Measurements from ENCODE around the gene ECE1.

The ECE1 gene

DNA sequence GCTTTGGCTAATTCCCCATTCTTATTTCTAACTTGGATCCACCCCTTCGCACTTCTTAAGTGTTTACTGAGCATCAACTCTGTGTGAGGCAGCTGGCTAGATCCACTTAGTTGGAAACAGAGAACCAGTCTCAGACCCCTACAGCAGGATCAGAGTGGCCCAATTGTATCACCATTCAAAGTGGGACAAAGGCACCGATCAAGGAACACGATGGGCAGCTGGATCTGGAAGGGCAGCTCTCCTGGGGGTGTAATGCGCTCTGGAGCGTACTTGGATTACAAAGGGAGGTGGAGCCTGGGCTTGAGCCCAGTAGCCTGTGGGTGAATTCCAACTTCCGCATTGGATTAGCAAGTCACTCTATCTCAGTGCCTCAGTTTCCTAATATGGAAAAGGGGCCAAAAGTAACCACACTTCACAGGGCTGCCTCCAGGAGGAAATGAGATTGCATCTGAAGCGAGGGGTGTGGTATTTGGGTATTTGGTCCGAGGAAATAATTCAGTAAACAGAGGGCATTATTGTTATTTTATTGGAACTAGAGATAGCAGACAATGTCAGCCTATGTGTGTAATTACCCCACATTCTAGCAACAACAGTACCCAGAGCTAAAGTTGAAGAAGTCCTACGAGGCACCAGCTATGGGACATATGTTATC, 11.9 kb downstream of the ECE1 start:
- no peak overlapping the region for H3K9ac ChIP-seq (ENCODE audit: low read length)
- H3K27ac ChIP-seq (ENCODE audit: low read depth, low read length): no peak overlapping the region
- no peaks in the 10 kb centered on the region for H3K36me3 ChIP-seq (ENCODE audit: control insufficient read depth, insufficient read depth, low read length)
- H3K4me1 ChIP-seq (ENCODE audit: control insufficient read depth, insufficient read depth, low read length): peaks cover 33% of the 10 kb centered on the region
- no peaks in the 10 kb centered on the region for H3K27me3 ChIP-seq (ENCODE audit: control insufficient read depth, insufficient read depth, low read length)
- no peaks in the 10 kb centered on the region for H3K9me3 ChIP-seq (ENCODE audit: control insufficient read depth, insufficient read depth, low read depth, low read length)
- H3K4me3 ChIP-seq (ENCODE audit: low read depth, low read length): no peak overlapping the region

DNA sequence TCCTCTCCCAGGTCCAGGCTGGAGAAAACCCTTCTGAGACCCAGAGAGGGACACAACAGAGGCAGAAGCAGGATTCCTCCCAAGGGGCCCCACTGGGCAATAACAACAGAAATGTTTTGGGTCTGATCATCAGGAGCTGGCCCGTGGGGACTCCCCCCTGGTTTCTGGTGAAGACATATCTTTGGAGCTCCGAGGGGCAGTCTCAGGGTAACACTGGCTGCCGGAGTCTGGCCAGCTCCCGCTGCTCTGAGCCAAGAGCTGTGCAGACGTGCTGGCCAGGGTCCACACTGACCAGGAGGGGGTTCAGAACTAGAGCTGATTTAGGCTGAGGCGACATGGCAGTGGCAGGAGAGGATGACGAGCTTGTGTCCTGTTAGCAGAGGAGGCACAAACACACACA, 13.1 kb downstream of the ECE1 start:
- Histone ChIP-seq H3K27ac (ENCODE audit: low read depth, low read length) (no peak overlapping the region), H3K9me3 (ENCODE audit: control insufficient read depth, insufficient read depth, low read depth, low read length) (no peaks in the 10 kb centered on the region), H3K4me1 (ENCODE audit: control insufficient read depth, insufficient read depth, low read length) (peaks cover 33% of the 10 kb centered on the region), H3K4me3 (ENCODE audit: low read depth, low read length) (no peak overlapping the region), H3K36me3 (ENCODE audit: control insufficient read depth, insufficient read depth, low read length) (peaks cover 3% of the 10 kb centered on the region; the same call in 1 of the 2 replicates), H3K9ac (ENCODE audit: low read length) (no peak overlapping the region), H3K27me3 (ENCODE audit: control insufficient read depth, insufficient read depth, low read length) (no peaks in the 10 kb centered on the region)

DNA sequence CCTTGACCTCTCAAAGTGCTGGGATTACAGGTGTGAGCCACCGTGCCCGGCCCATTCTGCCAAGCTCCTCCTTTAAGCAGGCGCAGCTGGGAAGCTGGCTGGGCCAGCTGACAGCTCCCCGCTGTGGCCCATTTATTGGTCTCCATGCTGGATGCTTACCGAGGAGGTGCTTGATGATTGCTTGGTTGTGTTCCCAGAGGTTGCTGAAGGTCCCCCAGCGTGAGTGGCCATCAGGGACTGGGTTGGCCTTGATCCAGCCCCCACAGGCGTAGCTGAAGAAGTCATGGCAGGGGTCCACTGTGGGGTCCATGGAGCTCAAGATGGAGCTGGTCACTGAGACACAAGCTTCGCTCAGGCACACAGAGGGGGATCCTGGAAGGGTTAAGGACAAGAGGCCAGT, 17.7 kb downstream of the ECE1 start:
- peaks cover 3% of the 10 kb centered on the region for H3K4me1 ChIP-seq (ENCODE audit: control insufficient read depth, insufficient read depth, low read length)

DNA sequence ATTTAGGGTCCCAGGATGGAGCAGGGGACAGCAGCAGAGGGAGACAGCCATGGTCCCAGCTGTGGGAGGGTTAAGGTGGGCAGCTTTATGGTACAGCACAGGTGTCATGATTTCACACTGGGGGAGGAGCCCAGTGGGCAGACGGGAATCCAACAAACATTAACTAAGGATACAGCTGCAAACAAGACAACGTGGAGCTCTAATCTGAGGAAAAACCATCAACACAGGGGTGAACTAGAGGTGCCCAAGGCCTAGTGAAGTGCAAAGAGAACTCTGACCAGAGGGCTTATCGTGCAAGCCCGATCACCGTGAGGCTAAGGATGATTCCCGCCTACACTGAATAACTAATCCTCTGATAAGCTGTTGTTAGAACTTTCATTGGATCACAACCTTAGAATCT, 18.7 kb downstream of the ECE1 start:
- H3K9ac ChIP-seq (ENCODE audit: low read length): no peak overlapping the region
- no peak overlapping the region for H3K4me3 ChIP-seq (ENCODE audit: low read depth, low read length)
- no peaks in the 10 kb centered on the region for H3K27me3 ChIP-seq (ENCODE audit: control insufficient read depth, insufficient read depth, low read length)
- H3K27ac ChIP-seq (ENCODE audit: low read depth, low read length): no peak overlapping the region
- no peaks in the 10 kb centered on the region for H3K4me1 ChIP-seq (ENCODE audit: control insufficient read depth, insufficient read depth, low read length)
- peaks cover 30% of the 10 kb centered on the region for H3K36me3 ChIP-seq (ENCODE audit: control insufficient read depth, insufficient read depth, low read length)
- H3K9me3 ChIP-seq (ENCODE audit: control insufficient read depth, insufficient read depth, low read depth, low read length): no peaks in the 10 kb centered on the region

More for the DNA sequence above, 17.7 kb downstream of the ECE1 start:
- no peaks in the 10 kb centered on the region for H3K27me3 ChIP-seq (ENCODE audit: control insufficient read depth, insufficient read depth, low read length)
- H3K36me3 ChIP-seq (ENCODE audit: control insufficient read depth, insufficient read depth, low read length): peaks cover 24% of the 10 kb centered on the region
- H3K9ac ChIP-seq (ENCODE audit: low read length): no peak overlapping the region
- no peak overlapping the region for H3K4me3 ChIP-seq (ENCODE audit: low read depth, low read length)
- no peaks in the 10 kb centered on the region for H3K9me3 ChIP-seq (ENCODE audit: control insufficient read depth, insufficient read depth, low read depth, low read length)
- H3K27ac ChIP-seq (ENCODE audit: low read depth, low read length): no peak overlapping the region

DNA sequence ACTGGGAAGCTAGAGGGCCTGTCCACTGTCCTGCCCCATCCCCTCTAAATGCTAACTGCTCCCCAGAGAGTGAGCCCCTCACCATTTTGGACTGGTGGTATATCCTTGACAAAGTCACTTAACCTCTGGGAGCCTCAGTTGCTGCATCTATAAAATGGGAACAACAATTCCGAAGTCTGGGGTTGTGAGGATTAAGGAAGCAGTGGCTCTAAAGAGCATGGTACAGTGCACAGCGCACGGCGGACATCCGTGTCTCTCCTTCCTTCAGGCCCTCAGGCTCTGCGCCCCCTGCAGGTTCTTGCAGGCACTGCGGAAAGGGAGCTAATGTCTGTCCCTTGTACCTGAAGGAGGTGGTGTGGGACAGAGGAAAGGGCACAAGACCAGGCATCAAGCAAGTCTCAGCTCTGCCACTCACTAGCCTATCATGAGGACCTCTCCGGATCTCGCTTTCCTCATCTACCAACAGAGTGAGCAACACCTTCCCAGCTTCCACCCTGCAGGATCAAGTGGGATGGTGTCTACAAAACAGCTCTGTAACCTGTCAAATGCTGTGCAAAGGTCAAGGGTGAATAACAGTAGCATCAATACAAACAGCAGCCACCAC, 20.1 kb downstream of the ECE1 start:
- H3K27ac ChIP-seq (ENCODE audit: low read depth, low read length): no peak overlapping the region
- H3K27me3 ChIP-seq (ENCODE audit: control insufficient read depth, insufficient read depth, low read length): no peaks in the 10 kb centered on the region
- H3K4me3 ChIP-seq (ENCODE audit: low read depth, low read length): no peak overlapping the region
- H3K9ac ChIP-seq (ENCODE audit: low read length): no peak overlapping the region
- peaks cover 30% of the 10 kb centered on the region for H3K36me3 ChIP-seq (ENCODE audit: control insufficient read depth, insufficient read depth, low read length)
- H3K9me3 ChIP-seq (ENCODE audit: control insufficient read depth, insufficient read depth, low read depth, low read length): no peaks in the 10 kb centered on the region
- no peaks in the 10 kb centered on the region for H3K4me1 ChIP-seq (ENCODE audit: control insufficient read depth, insufficient read depth, low read length)

DNA sequence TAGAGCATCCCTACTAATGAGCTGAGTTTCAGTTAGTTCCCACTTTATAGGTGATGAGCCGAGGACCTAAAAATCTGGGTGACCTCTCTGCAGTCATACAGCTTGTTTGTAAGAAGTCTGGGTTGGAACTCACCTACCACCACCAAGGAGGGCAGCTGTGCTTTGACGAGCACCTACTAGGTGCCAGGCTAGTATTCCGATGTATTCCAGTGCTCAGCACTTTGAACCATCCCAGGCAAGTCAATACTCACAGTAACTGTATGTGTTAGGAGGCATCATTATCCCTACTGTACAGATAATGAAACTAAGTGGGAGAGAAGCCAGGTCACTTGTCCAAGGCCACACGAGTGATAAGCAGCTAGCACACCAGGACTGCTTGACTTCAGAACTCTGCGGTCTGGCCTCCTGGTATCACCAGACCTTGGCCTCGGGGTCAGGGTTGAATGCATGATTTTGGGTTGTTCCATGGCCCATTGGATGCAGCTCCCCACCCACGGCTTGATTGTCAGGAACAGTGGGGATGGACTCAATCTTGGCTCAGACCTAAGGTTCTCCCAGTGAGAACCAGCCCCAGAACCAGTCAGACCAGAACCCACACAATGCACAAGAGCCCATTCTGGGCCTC, 20.7 kb downstream of the ECE1 start:
- Histone ChIP-seq H3K9ac (ENCODE audit: low read length) (no peak overlapping the region), H3K27ac (ENCODE audit: low read depth, low read length) (no peak overlapping the region), H3K4me1 (ENCODE audit: control insufficient read depth, insufficient read depth, low read length) (peaks cover 6% of the 10 kb centered on the region; the same call in 1 of the 2 replicates), H3K27me3 (ENCODE audit: control insufficient read depth, insufficient read depth, low read length) (no peaks in the 10 kb centered on the region), H3K9me3 (ENCODE audit: control insufficient read depth, insufficient read depth, low read depth, low read length) (no peaks in the 10 kb centered on the region), H3K4me3 (ENCODE audit: low read depth, low read length) (no peak overlapping the region), H3K36me3 (ENCODE audit: control insufficient read depth, insufficient read depth, low read length) (peaks cover 30% of the 10 kb centered on the region)

DNA sequence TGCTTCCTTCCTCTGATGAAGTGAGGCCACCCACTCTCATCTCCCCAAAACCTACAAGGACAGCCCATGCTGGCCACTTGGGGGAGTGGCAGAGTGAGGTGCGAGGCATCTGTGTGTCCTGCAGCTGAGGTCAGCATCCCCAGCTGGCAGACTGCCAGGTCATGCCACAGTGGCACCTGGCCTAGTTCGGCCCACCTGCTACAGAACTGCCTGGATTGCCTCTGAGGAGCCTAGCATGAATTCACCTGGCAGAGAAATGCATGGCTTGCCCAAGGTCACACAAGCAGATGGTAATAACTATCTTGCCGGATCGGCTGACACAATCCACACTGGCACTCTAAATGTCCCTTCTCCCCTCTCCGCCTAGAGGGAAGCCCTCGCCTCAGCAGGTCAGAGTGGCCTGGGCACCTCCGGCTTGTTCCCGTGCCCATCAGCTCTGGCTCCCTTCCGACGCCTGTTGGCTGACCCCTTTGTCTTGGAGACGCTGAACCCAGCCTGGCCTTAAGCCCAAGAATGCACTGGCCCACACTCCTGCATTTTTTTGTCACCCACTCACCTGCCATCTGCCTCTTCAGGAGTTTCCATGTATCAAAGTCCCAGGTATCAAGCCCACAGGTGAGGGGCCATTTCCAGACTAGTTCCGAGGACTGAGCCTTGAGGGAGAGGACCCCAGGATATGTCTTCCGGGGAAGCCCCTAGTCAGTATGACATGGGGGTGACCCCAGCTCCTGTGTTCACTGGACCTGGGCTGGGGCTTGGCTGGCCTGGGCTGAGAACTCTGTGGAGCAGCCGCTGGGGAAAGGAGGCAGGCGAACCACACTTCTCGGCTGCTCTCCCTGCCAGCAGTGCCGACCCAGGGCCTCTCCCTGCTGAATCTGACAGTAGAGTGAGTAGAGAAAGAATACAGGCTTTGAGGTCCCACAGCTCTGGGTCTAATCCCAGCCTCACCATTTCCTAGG, 21.7 kb downstream of the ECE1 start:
- H3K36me3 ChIP-seq (ENCODE audit: control insufficient read depth, insufficient read depth, low read length): peaks cover 30% of the 10 kb centered on the region
- no peak overlapping the region for H3K27ac ChIP-seq (ENCODE audit: low read depth, low read length)
- no peaks in the 10 kb centered on the region for H3K27me3 ChIP-seq (ENCODE audit: control insufficient read depth, insufficient read depth, low read length)
- no peaks in the 10 kb centered on the region for H3K9me3 ChIP-seq (ENCODE audit: control insufficient read depth, insufficient read depth, low read depth, low read length)
- H3K4me1 ChIP-seq (ENCODE audit: control insufficient read depth, insufficient read depth, low read length): peaks cover 6% of the 10 kb centered on the region; the same call in 1 of the 2 replicates
- no peak overlapping the region for H3K9ac ChIP-seq (ENCODE audit: low read length)
- H3K4me3 ChIP-seq (ENCODE audit: low read depth, low read length): no peak overlapping the region

DNA sequence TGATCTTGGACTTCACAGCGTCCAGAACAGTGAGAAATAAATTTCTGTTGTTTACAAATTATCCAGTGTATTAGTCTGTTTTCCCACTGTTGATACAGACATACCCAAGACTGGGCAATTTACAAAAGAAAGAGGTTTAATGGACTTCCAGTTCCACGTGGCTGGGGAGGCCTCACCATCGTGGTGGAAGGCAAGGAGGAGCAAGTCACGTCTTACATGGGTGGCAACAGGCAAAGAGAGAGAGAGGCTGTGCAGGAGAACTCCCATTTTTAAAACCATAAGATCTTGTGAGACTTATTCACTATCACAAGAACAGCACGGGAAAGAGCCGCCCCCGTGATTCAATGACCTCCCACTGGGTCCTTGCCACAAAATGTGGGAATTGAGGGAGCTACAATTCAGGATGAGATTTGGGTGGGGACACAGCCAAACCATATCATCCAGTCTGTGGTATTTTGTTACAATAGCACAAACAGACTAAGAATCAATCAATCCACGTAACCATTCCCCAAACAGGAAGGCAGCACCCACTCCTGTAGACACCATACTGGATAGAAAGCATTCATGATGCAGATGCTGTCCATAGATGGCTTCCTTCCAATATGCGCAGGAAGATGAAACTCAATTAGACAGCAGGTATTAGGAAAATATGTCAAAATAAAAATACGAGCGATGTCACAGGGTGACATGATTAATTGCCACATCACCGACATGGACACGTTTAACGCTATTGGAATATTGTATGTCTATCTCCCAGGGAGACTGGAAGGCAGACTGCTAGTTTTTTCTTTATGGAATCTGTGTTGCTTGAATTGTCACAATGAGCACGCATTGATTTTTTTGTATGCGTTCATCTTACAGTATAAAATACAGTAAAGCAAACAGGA, 22.8 kb downstream of the ECE1 start:
- H3K27me3 ChIP-seq (ENCODE audit: control insufficient read depth, insufficient read depth, low read length): no peaks in the 10 kb centered on the region
- no peak overlapping the region for H3K9ac ChIP-seq (ENCODE audit: low read length)
- no peak overlapping the region for H3K27ac ChIP-seq (ENCODE audit: low read depth, low read length)
- H3K36me3 ChIP-seq (ENCODE audit: control insufficient read depth, insufficient read depth, low read length): peaks cover 27% of the 10 kb centered on the region
- peaks cover 12% of the 10 kb centered on the region for H3K4me1 ChIP-seq (ENCODE audit: control insufficient read depth, insufficient read depth, low read length)
- H3K4me3 ChIP-seq (ENCODE audit: low read depth, low read length): no peak overlapping the region
- no peaks in the 10 kb centered on the region for H3K9me3 ChIP-seq (ENCODE audit: control insufficient read depth, insufficient read depth, low read depth, low read length)

DNA sequence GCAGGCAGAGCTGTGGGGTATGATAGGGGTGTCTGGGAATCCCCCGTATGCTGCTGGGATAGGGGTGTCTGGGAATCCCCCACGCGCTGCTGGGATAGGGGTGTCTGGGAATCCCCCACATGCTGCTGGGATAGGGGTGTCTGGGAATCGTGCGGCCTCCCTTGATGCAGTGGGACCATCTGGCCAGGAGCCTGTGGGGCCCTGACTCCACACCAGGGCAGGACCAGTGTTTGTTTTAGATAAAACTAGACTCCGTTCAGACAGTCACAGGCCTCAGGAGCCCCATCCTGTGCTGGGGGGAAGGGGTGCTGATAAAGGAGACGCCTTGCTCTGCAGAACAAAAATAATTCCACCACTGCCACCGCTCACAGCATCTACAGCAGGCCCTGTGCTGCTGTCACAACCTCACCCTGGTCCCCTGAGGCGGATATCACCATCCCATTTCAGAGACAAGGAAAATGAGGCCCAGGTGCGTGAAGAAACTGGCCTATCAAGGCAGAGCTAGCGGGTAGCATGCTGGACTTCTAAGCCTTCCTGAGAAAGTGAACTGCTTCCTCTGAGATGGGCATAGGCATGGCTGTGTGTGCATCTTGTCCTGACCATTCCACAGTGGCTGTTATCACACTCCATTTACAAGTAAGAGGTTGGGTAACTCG, 24.0 kb downstream of the ECE1 start:
- peaks cover 24% of the 10 kb centered on the region for H3K4me1 ChIP-seq (ENCODE audit: control insufficient read depth, insufficient read depth, low read length)
- peaks cover 24% of the 10 kb centered on the region; the same call in 1 of the 2 replicates for H3K36me3 ChIP-seq (ENCODE audit: control insufficient read depth, insufficient read depth, low read length)
- H3K9ac ChIP-seq (ENCODE audit: low read length): no peak overlapping the region
- no peak overlapping the region for H3K27ac ChIP-seq (ENCODE audit: low read depth, low read length)
- no peak overlapping the region for H3K4me3 ChIP-seq (ENCODE audit: low read depth, low read length)
- no peaks in the 10 kb centered on the region for H3K27me3 ChIP-seq (ENCODE audit: control insufficient read depth, insufficient read depth, low read length)
- H3K9me3 ChIP-seq (ENCODE audit: control insufficient read depth, insufficient read depth, low read depth, low read length): no peaks in the 10 kb centered on the region

DNA sequence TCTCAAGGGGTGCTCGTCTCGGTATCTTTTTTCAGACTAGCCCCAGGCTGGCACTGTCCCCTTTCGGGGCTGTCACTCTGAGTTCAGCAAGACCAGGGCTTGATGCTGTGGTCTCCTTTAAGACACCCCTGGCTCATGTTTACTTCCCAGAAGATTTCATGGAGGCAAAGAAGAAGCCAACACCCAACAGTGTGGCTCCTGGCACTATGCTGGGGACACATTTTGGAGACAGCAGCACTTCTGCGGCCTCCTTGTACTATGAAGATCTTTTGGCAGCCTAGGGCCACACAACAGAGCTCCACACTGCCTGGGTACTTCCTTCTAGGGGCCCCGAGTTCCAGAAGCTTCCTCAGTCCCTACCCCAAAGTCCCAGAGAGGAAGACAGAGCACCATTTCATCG, 24.6 kb downstream of the ECE1 start:
- H3K9ac ChIP-seq (ENCODE audit: low read length): no peak overlapping the region
- no peak overlapping the region for H3K4me3 ChIP-seq (ENCODE audit: low read depth, low read length)
- no peak overlapping the region for H3K27ac ChIP-seq (ENCODE audit: low read depth, low read length)
- H3K36me3 ChIP-seq (ENCODE audit: control insufficient read depth, insufficient read depth, low read length): peaks cover 24% of the 10 kb centered on the region; the same call in 1 of the 2 replicates
- H3K4me1 ChIP-seq (ENCODE audit: control insufficient read depth, insufficient read depth, low read length): peaks cover 24% of the 10 kb centered on the region
- H3K9me3 ChIP-seq (ENCODE audit: control insufficient read depth, insufficient read depth, low read depth, low read length): no peaks in the 10 kb centered on the region
- no peaks in the 10 kb centered on the region for H3K27me3 ChIP-seq (ENCODE audit: control insufficient read depth, insufficient read depth, low read length)
